K562 (cell line): Measurements from ENCODE around the gene RIMS3. TPM values are rescaled to one million over a fixed set of nuclear protein-coding genes. Genes with fewer than 3 reads are reported as not detected.

Experiments
- ATAC-seq: fragments of 200-7000 bp; cut with Tn5 transposase; 3 replicates; pipeline ENCODE4 v1.9.1; 2020; ENCODE audit warnings: moderate library complexity
- BruUV-seq: library from RNA; stranded (reverse); fragments of 400-500 nt; replicated peaks from 2 replicates; lab custom pipeline; 2021; lab: Mats Ljungman, UMichigan
- CTCF ChIA-PET: fragments of 300-600 bp; formaldehyde crosslinking; extraction: SDS; loops from one replicate; lab custom pipeline; 2021; ENCODE audit warnings: low intra/inter-chr PET ratio; lab: Yijun Ruan, JAX
- POLR2A ChIA-PET: fragments of 300-600, 350-650 bp; sonication (Branson Sonifier 250); formaldehyde crosslinking; extraction: SDS; loops from one replicate; lab custom pipeline; 2021; ENCODE audit warnings: antibody characterized with exemption, inconsistent platforms; lab: Yijun Ruan, JAX
- DNase-seq, 4 experiments: peaks; one replicate each; pipeline versions ENCODE4 v3.0.0 to v3.0.0-alpha.2; 2011 to 2018; ENCODE audit warnings: low spot score in 3 of 4, mixed read lengths in 3 of 4; ENCODE audit errors: extremely low read depth in 1 of 4
- FAIRE-seq: peaks from 2 replicates; lab custom pipeline; 2011; peaks lifted over from hg19 to GRCh38; lab: Jason Lieb, UNC
- H2AFZ ChIP-seq: 2 replicates; pipeline ENCODE4 v1.6.0; 2011; ENCODE audit warnings: low read depth, low read length, control low read depth, inconsistent platforms
- H3K27ac ChIP-seq: fragments of 200-600 bp; 3 replicates; pipeline ENCODE4 v1.8.0; 2011; ENCODE audit warnings: low read depth, mild to moderate bottlenecking, control low read depth, inconsistent platforms, low read length, moderate library complexity, mixed read lengths; ENCODE audit errors: extremely low read depth
- H3K27me3 ChIP-seq, 2 experiments: fragments of 300-600 bp in 1 of 2; 2 replicates in 1 of 2; 3 replicates in 1 of 2; pipeline versions ENCODE4 v1.6.0 to v1.8.0; 2011; ENCODE audit warnings: inconsistent platforms in 2 of 2, low read length in 2 of 2, mild to moderate bottlenecking in 1 of 2, mixed read lengths in 1 of 2, moderate library complexity in 1 of 2; ENCODE audit not compliant: control insufficient read depth in 2 of 2, insufficient read depth in 2 of 2
- H3K36me3 ChIP-seq: fragments of 300-600 bp; 3 replicates; pipeline ENCODE4 v1.8.0; 2011; ENCODE audit warnings: mild to moderate bottlenecking, low read length, inconsistent platforms; ENCODE audit not compliant: control insufficient read depth, insufficient read depth
- H3K4me1 ChIP-seq, 2 experiments: fragments of 200-600 bp in 1 of 2; replicated peaks in 1 of 2; 2 replicates in 1 of 2; 3 replicates in 1 of 2; pipeline versions ENCODE4 v1.5.1 to v1.8.0; 2011; ENCODE audit warnings: inconsistent platforms in 2 of 2, low read length in 2 of 2, mild to moderate bottlenecking in 1 of 2, mixed read lengths in 1 of 2, moderate library complexity in 1 of 2; ENCODE audit not compliant: control insufficient read depth in 2 of 2, insufficient read depth in 2 of 2
- H3K4me2 ChIP-seq: 2 replicates; pipeline ENCODE4 v1.6.1; 2011; ENCODE audit warnings: low read length, control low read depth, inconsistent platforms, mixed read lengths; ENCODE audit not compliant: insufficient read depth
- H3K4me3 ChIP-seq: fragments of 200-600 bp; sonication (generic), shearing (Covaris generic); 2 replicates; pipeline ENCODE4 v1.5.1; 2016; ENCODE audit warnings: control low read depth, inconsistent platforms
- H3K79me2 ChIP-seq: fragments of 200-600 bp; 3 replicates; pipeline ENCODE4 v1.8.0; 2011; ENCODE audit warnings: low read length, inconsistent platforms; ENCODE audit not compliant: control insufficient read depth, insufficient read depth
- H3K9ac ChIP-seq, 2 experiments: 2 replicates each; pipeline versions ENCODE4 v1.6.0 to v1.6.1; 2011; ENCODE audit warnings: low read depth in 2 of 2, low read length in 2 of 2, control low read depth in 1 of 2, inconsistent platforms in 1 of 2, mild to moderate bottlenecking in 1 of 2, mixed read lengths in 1 of 2; ENCODE audit not compliant: insufficient read depth in 1 of 2
- H3K9me1 ChIP-seq: one replicate; pipeline ENCODE4 v1.6.0; 2011; ENCODE audit warnings: inconsistent platforms, mild to moderate bottlenecking, low read length, moderate library complexity; ENCODE audit not compliant: control insufficient read depth, insufficient read depth
- H3K9me3 ChIP-seq: replicated peaks from 2 replicates; pipeline ENCODE4 v1.5.1; 2011; ENCODE audit warnings: low read depth, low read length, inconsistent platforms; ENCODE audit not compliant: control insufficient read depth, insufficient read depth
- H4K20me1 ChIP-seq: replicated peaks from 2 replicates; pipeline ENCODE4 v1.6.1; 2011; ENCODE audit warnings: low read length, inconsistent platforms, mixed read lengths; ENCODE audit not compliant: control insufficient read depth, insufficient read depth
- CCNT2 ChIP-seq: IDR thresholded peaks from 2 replicates; pipeline ENCODE4 v1.6.1; 2011; ENCODE audit warnings: borderline replicate concordance, low read depth, mild to moderate bottlenecking, moderate library complexity, mixed read lengths, low read length; ENCODE audit not compliant: insufficient read length; ENCODE audit errors: extremely low read depth
- NBN ChIP-seq: fragments of 450-650 bp; IDR thresholded peaks from 2 replicates; pipeline ENCODE4 v1.6.1; 2016; ENCODE audit warnings: low read depth, mild to moderate bottlenecking
- ZNF282 ChIP-seq: sonication (generic); formaldehyde crosslinking; IDR thresholded peaks from 2 replicates; pipeline ENCODE4 v1.8.1; 2023; ENCODE audit warnings: missing genetic modification reagents
- ZNF316 ChIP-seq: fragments of 450-650 bp; IDR thresholded peaks from 2 replicates; pipeline ENCODE4 v1.6.1; 2016
- ZZZ3 ChIP-seq: fragments of 450-650 bp; IDR thresholded peaks from 2 replicates; pipeline ENCODE4 v1.6.1; 2016; ENCODE audit warnings: antibody characterized with exemption, mild to moderate bottlenecking, moderate library complexity
- WGBS: fragments of 100-300 bp; shearing (Covaris generic); methylation state at CpG from one replicate; pipeline ENCODE4 v1.1.6; 2016; ENCODE audit warnings: low coverage, mixed read lengths; ENCODE audit not compliant: insufficient coverage; ENCODE audit errors: missing lambda C conversion rate; 5-methylcytosine and 5-hydroxymethylcytosine counted together
- in situ Hi-C: fragments of 300-500 bp; cut with MboI; formaldehyde crosslinking; loops from 4 replicates; pipeline ENCODE4 v1.15.0; 2018; ENCODE audit warnings: inconsistent platforms, mixed read lengths
- intact Hi-C: fragments of 100-400 bp; cut with micrococcal nuclease; formaldehyde crosslinking; loops from 2 replicates; pipeline ENCODE4 v1.14.2; 2022
- polyA plus RNA-seq, 8 experiments: library from polyadenylated mRNA; depleted of rRNA in 4 of 8; stranded (reverse) in 5 of 8; unstranded in 3 of 8; fragments of >200 nt; fragmentation: Nextera tagmentation in 2 of 8; fragmentation: Illumina TruSeq in 1 of 8; extraction: Ambion mirVana in 2 of 8; extraction: Trizol in 1 of 8; gene quantifications; 2 replicates each; pipeline versions ENCODE4 v1.2.1 to v1.2.3, GENCODE V29; 2011 to 2014; ENCODE audit warnings: inconsistent platforms in 1 of 8, missing spikeins in 1 of 8
- total RNA-seq, 7 experiments: library from RNA; depleted of rRNA in 6 of 7; stranded (reverse); fragments of >200 nt in 6 of 7; fragmentation: Illumina TruSeq in 2 of 7; extraction: Trizol in 2 of 7; gene quantifications; 2 replicates each; pipeline versions ENCODE4 v1.2.1 to v1.2.3, GENCODE V29; 2011 to 2021; ENCODE audit warnings: low replicate concordance in 1 of 7
- TF ChIP-seq, protein P1 (sequence below): sonication (generic); formaldehyde crosslinking; IDR thresholded peaks from 2 replicates; pipeline ENCODE4 v1.8.1; 2023; ENCODE audit warnings: missing genetic modification reagents, mild to moderate bottlenecking, borderline replicate concordance

RIMS3 gene
- total and polyA plus RNA-seq, 9 of the 15 experiments (the other 6 are each of a cell fraction or from before 2014, with no cell fraction given) = 0.06 to 1.2 (median 0.59) TPM

DNA sequence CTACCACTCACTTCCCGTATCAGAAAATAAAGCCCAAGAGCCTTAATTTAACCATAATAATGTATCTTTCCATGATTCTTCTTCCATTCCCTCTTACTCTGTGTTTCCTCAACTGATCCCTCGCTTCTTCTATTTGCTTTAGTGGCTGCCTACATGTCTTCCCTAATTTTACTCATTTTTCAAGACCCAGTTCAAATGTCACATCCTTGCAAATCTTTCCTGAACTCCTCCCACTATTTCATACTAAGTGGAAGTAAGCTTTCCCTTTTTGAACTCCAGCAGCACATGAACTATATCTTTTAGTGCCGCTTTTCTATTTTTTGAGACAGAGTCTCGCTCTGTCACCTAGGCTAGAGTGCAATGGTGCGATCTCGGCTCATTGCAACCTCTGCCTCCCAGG is 22.2 kb upstream of the RIMS3 start (continued):
- TF ChIP-seq, protein P1, sequence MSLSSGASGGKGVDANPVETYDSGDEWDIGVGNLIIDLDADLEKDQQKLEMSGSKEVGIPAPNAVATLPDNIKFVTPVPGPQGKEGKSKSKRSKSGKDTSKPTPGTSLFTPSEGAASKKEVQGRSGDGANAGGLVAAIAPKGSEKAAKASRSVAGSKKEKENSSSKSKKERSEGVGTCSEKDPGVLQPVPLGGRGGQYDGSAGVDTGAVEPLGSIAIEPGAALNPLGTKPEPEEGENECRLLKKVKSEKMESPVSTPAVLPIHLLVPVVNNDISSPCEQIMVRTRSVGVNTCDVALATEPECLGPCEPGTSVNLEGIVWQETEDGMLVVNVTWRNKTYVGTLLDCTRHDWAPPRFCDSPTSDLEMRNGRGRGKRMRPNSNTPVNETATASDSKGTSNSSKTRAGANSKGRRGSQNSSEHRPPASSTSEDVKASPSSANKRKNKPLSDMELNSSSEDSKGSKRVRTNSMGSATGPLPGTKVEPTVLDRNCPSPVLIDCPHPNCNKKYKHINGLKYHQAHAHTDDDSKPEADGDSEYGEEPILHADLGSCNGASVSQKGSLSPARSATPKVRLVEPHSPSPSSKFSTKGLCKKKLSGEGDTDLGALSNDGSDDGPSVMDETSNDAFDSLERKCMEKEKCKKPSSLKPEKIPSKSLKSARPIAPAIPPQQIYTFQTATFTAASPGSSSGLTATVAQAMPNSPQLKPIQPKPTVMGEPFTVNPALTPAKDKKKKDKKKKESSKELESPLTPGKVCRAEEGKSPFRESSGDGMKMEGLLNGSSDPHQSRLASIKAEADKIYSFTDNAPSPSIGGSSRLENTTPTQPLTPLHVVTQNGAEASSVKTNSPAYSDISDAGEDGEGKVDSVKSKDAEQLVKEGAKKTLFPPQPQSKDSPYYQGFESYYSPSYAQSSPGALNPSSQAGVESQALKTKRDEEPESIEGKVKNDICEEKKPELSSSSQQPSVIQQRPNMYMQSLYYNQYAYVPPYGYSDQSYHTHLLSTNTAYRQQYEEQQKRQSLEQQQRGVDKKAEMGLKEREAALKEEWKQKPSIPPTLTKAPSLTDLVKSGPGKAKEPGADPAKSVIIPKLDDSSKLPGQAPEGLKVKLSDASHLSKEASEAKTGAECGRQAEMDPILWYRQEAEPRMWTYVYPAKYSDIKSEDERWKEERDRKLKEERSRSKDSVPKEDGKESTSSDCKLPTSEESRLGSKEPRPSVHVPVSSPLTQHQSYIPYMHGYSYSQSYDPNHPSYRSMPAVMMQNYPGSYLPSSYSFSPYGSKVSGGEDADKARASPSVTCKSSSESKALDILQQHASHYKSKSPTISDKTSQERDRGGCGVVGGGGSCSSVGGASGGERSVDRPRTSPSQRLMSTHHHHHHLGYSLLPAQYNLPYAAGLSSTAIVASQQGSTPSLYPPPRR (CRISPR knock-in tag) = no peak
- TF ChIP-seq ZZZ3 (no peak), ZNF282 (CRISPR knock-in tag) (no peak), NBN (no peak)

DNA sequence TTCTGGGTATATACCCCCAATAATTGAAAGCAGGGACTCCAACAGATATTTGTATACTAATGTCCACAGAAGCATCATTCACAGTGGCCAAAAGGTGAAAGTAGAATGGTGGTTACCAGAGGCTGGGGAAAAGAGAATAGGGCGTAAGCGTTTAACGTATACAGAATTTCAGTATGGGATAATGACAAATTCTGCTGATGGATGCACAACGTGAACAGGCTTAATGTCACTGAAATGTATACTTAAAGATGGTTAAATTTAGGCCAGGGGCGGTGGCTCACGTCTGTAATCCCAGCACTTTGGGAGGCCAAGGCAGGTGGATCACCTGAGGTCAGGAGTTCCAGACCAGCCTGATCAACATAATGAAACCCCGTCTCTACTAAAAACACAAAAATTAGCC is 21.6 kb upstream of the RIMS3 start:
- Histone ChIP-seq H3K9ac (no peak overlapping the region), H2AFZ (no peak overlapping the region), H3K4me3 (no peak overlapping the region), H3K27ac (no peak overlapping the region), H3K9me3 (no peaks in the 10 kb centered on the region), H3K4me2 (no peak overlapping the region), H3K27me3 (no peaks in the 10 kb centered on the region), H3K79me2 (peaks cover 33% of the 10 kb centered on the region), H3K36me3 (peaks cover 12% of the 10 kb centered on the region), H4K20me1 (no peaks in the 10 kb centered on the region), H3K4me1 (peaks cover 9 to 10% of the 10 kb centered on the region in 2 experiments; a peak in 3 of 5 replicates), H3K9me1 (peaks cover 6% of the 10 kb centered on the region)
- DNase-seq (no peak), FAIRE-seq (no peak), ATAC-seq (no peak)
- no peak for TF ChIP-seq CCNT2
- peak; percentile 53; the same call in 1 of the 2 replicates for TF ChIP-seq ZNF316
- 94% methylated on average over 7 of the region's 7 CpGs for WGBS
- intact Hi-C loops = no loop called here
- ChIA-PET CTCF (no interaction called here), POLR2A (no interaction called here)
- in situ Hi-C loops = no loop called here
- no TSS peak for BruUV-seq
